AG04450 (cell line): ENCODE data around the gene GLTP. TPM values are rescaled to one million over a fixed set of nuclear protein-coding genes. Genes with fewer than 3 reads are reported as not detected.

Experiments used
- CTCF ChIA-PET: fragments of 300-600, 350-600 bp; formaldehyde crosslinking; extraction: SDS; loops from one replicate; lab custom pipeline; 2022; ENCODE audit warnings: antibody characterized with exemption, inconsistent platforms; lab: Charles Lee
- POLR2A ChIA-PET: fragments of 350-600 bp; formaldehyde crosslinking; extraction: SDS; loops from one replicate; lab custom pipeline; 2021; ENCODE audit warnings: antibody characterized with exemption, inconsistent platforms; lab: Yijun Ruan, JAX
- DNase-seq: peaks from one replicate; pipeline ENCODE4 v3.0.0-alpha.2; 2011; ENCODE audit warnings: low read depth, low spot score
- H3K27ac ChIP-seq: one replicate; pipeline ENCODE4 v1.5.1; 2012; ENCODE audit warnings: low read depth, low read length, control low read depth
- H3K27me3 ChIP-seq: one replicate; pipeline ENCODE4 v1.6.0; 2012; ENCODE audit warnings: low read length; ENCODE audit not compliant: control insufficient read depth, insufficient read depth
- H3K4me3 ChIP-seq: 2 replicates; pipeline ENCODE4 v1.5.1; 2011; ENCODE audit warnings: mild to moderate bottlenecking, low read depth, low read length, control low read depth
- H3K9me3 ChIP-seq: 2 replicates; pipeline ENCODE4 v1.5.1; 2012; ENCODE audit warnings: low read length; ENCODE audit not compliant: control insufficient read depth, insufficient read depth
- CTCF ChIP-seq: IDR thresholded peaks from 2 replicates; pipeline ENCODE4 v1.5.1; 2011; ENCODE audit warnings: low read depth, low read length, control low read depth, inconsistent platforms
- polyA plus RNA-seq: library from polyadenylated mRNA; depleted of rRNA; stranded (reverse); fragments of >200 nt; gene quantifications from 2 replicates; pipeline ENCODE4 v1.2.3, GENCODE V29; 2011

Gene GLTP
- polyA plus RNA-seq, 1 experiment: 30.3 TPM

GRCh38 chr12:109926488-109927210 lies 46.3 kb upstream of the GLTP start:
- POLR2A ChIA-PET: no interaction called here
- DNase-seq: no peak

GRCh38 chr12:109926016-109926415 lies 45.7 kb upstream of the GLTP start:
- DNase-seq: no peak
- H3K27ac ChIP-seq: no peak overlapping the region
- CTCF ChIA-PET: interaction anchor here (0.5 to 0.6 kb wide), 2 partner anchors 110 to 243 kb away, joined by 3 read pairs; no protein-coding TSS in a partner anchor
- H3K9me3 ChIP-seq: no peaks in the 10 kb centered on the region; the same call in 1 of the 2 replicates
- POLR2A ChIA-PET: no interaction called here
- H3K4me3 ChIP-seq: no peak overlapping the region
- TF ChIP-seq CTCF: no peak
- H3K27me3 ChIP-seq: no peaks in the 10 kb centered on the region

More at GRCh38 chr12:109926488-109927210, 46.3 kb upstream of the GLTP start:
- no peaks in the 10 kb centered on the region; the same call in 1 of the 2 replicates for H3K9me3 ChIP-seq
- TF ChIP-seq CTCF: no peak
- CTCF ChIA-PET: interaction anchor here (0.5 to 4.0 kb wide), 5 partner anchors 9 to 242 kb away, joined by 3 to 20 read pairs (median 3); no protein-coding TSS in a partner anchor
- no peak overlapping the region for H3K27ac ChIP-seq
- no peaks in the 10 kb centered on the region for H3K27me3 ChIP-seq
- no peak overlapping the region for H3K4me3 ChIP-seq

GRCh38 chr12:109925185-109925840 lies 45.0 kb upstream of the GLTP start:
- Histone ChIP-seq H3K4me3 (no peak overlapping the region), H3K27ac (no peak overlapping the region), H3K27me3 (no peaks in the 10 kb centered on the region), H3K9me3 (no peaks in the 10 kb centered on the region; the same call in 1 of the 2 replicates)
- ChIA-PET CTCF (no interaction called here), POLR2A (no interaction called here)
- TF ChIP-seq CTCF: no peak
- DNase-seq: no peak

GRCh38 chr12:109923481-109924245 lies 43.3 kb upstream of the GLTP start:
- DNase-seq: no peak
- H3K27ac ChIP-seq: no peak overlapping the region
- no peaks in the 10 kb centered on the region for H3K27me3 ChIP-seq
- ChIA-PET CTCF (no interaction called here), POLR2A (no interaction called here)
- H3K4me3 ChIP-seq: no peak overlapping the region
- no peak for TF ChIP-seq CTCF
- no peaks in the 10 kb centered on the region; the same call in 1 of the 2 replicates for H3K9me3 ChIP-seq
